ENCODE results near the gene KIF15. TPM values are rescaled to one million over a fixed set of nuclear protein-coding genes. Genes with fewer than 3 reads are reported as not detected.

Gene KIF15
- total RNA-seq, 1 experiment from 2014 or later, result 21.9 TPM

DNA sequence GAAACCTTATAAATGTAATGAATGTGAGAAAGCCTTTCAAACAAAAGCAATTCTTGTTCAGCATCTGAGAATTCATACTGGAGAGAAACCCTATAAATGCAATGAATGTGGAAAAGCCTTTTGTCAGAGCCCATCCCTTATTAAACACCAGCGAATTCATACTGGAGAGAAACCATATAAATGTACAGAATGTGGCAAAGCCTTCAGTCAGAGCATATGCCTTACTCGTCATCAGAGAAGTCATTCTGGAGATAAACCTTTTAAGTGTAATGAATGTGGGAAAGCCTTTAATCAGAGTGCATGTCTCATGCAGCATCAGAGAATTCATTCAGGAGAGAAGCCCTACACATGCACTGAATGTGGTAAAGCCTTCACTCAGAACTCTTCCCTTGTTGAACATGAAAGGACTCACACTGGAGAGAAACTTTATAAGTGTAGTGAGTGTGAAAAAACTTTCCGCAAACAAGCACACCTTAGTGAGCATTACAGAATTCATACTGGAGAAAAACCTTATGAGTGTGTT is 26.9 kb upstream of the KIF15 start:
- H3K27me3 ChIP-seq (replicated peaks; ENCODE audit: insufficient read depth, low read depth, low read length, poor library complexity), result no peaks in the 10 kb centered on the region
- peaks cover 53% of the 10 kb centered on the region for H3K9me3 ChIP-seq (ENCODE audit: low read depth, low read length, poor library complexity, severe bottlenecking)
- intact Hi-C loops (cut with micrococcal nuclease; ENCODE audit: unreplicated experiment), result no loop called here
- POLR2A ChIA-PET (ENCODE audit: low non-redundant PET), result no interaction called here
- no peaks in the 10 kb centered on the region for H3K4me1 ChIP-seq (ENCODE audit: insufficient read depth, low read length, poor library complexity, severe bottlenecking)
- H3K4me3 ChIP-seq (ENCODE audit: low read depth, low read length, poor library complexity, severe bottlenecking), result no peak overlapping the region
- no TSS peak for BruUV-seq (replicated peaks)
- no peak for DNase-seq (ENCODE audit: low spot score)
- no peaks in the 10 kb centered on the region for H3K36me3 ChIP-seq (ENCODE audit: insufficient read depth, low read length, poor library complexity, severe bottlenecking)
- H3K27ac ChIP-seq (ENCODE audit: low read depth, low read length, poor library complexity, severe bottlenecking), result no peak overlapping the region
- CTCF ChIA-PET, result no interaction called here
- TF ChIP-seq, protein P1, sequence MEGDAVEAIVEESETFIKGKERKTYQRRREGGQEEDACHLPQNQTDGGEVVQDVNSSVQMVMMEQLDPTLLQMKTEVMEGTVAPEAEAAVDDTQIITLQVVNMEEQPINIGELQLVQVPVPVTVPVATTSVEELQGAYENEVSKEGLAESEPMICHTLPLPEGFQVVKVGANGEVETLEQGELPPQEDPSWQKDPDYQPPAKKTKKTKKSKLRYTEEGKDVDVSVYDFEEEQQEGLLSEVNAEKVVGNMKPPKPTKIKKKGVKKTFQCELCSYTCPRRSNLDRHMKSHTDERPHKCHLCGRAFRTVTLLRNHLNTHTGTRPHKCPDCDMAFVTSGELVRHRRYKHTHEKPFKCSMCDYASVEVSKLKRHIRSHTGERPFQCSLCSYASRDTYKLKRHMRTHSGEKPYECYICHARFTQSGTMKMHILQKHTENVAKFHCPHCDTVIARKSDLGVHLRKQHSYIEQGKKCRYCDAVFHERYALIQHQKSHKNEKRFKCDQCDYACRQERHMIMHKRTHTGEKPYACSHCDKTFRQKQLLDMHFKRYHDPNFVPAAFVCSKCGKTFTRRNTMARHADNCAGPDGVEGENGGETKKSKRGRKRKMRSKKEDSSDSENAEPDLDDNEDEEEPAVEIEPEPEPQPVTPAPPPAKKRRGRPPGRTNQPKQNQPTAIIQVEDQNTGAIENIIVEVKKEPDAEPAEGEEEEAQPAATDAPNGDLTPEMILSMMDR (conservative IDR thresholded peaks at IDR 0.05; ENCODE audit: low read depth, low read length), result no peak
- TF ChIP-seq EZH2 (IDR thresholded peaks at IDR 0.05; ENCODE audit: borderline replicate concordance, low read depth, low read length, poor library complexity, severe bottlenecking), result no peak

DNA sequence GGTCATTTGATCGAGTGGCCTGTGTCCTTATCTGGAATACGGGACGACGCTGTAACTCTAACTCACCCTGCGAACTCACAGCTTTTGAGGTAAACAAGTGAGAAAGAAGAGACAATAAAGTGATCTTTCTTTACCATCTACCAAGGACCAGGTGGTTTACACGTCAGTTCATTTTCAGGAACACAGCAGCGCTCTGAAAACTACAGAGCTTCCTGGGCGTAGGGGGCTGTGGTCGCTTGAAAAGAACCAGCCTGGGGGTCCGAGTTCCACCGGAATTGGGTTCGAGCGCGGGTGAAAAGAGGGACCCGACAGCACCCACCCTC is 532 bp upstream of the KIF15 start:
- peaks cover 5% of the 10 kb centered on the region for H3K36me3 ChIP-seq (ENCODE audit: insufficient read depth, low read length, poor library complexity, severe bottlenecking)
- intact Hi-C loops (cut with micrococcal nuclease; ENCODE audit: unreplicated experiment), result no loop called here
- no TSS peak for BruUV-seq (replicated peaks)
- ChIA-PET CTCF (interaction anchor here (0.6 kb wide), 1 partner anchor 19 kb away, joined by 3 read pairs; no protein-coding TSS in a partner anchor), POLR2A (ENCODE audit: low non-redundant PET) (no interaction called here)
- peak overlapping the region; percentile 83 for H3K27ac ChIP-seq (ENCODE audit: low read depth, low read length, poor library complexity, severe bottlenecking)
- H3K27me3 ChIP-seq (replicated peaks; ENCODE audit: insufficient read depth, low read depth, low read length, poor library complexity), result no peaks in the 10 kb centered on the region
- peak overlapping the region; percentile 67 for H3K4me3 ChIP-seq (ENCODE audit: low read depth, low read length, poor library complexity, severe bottlenecking)
- no peaks in the 10 kb centered on the region for H3K4me1 ChIP-seq (ENCODE audit: insufficient read depth, low read length, poor library complexity, severe bottlenecking)
- peaks cover 7% of the 10 kb centered on the region for H3K9me3 ChIP-seq (ENCODE audit: low read depth, low read length, poor library complexity, severe bottlenecking)
- no peak for DNase-seq (ENCODE audit: low spot score)
- TF ChIP-seq EZH2 (IDR thresholded peaks at IDR 0.05; ENCODE audit: borderline replicate concordance, low read depth, low read length, poor library complexity, severe bottlenecking), result no peak
- TF ChIP-seq, protein P1 (conservative IDR thresholded peaks at IDR 0.05; ENCODE audit: low read depth, low read length), result no peak

DNA sequence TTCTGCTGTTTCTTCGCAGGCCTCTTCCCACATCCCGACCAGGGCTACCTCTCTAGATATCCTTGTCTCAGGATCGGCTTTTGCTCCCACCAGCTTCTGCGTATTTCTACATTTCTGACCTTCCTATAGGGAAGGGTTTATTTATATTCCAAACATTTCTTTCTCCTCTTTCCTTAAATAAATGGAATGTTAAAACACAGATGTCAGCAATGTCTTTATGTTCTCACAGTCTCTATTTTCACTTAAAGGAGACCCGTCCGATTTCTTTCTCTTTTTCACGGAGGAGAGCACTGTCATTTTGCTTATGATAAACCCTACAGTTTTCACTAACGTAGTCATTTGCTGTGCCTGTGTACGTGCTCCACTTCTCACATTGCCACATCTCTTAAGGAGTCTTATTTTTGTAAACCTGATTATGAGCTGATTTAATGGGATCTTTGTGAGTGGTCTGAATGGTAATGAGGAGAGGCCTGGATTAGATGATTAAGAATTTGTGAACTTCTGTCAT is 630 bp downstream of the KIF15 start:
- no peaks in the 10 kb centered on the region for H3K27me3 ChIP-seq (replicated peaks; ENCODE audit: insufficient read depth, low read depth, low read length, poor library complexity)
- ChIA-PET POLR2A (ENCODE audit: low non-redundant PET) (no interaction called here), CTCF (no interaction called here)
- H3K4me1 ChIP-seq (ENCODE audit: insufficient read depth, low read length, poor library complexity, severe bottlenecking), result no peaks in the 10 kb centered on the region
- peaks cover 7% of the 10 kb centered on the region for H3K9me3 ChIP-seq (ENCODE audit: low read depth, low read length, poor library complexity, severe bottlenecking)
- H3K36me3 ChIP-seq (ENCODE audit: insufficient read depth, low read length, poor library complexity, severe bottlenecking), result peaks cover 10% of the 10 kb centered on the region
- DNase-seq (ENCODE audit: low spot score), result no peak
- peak overlapping the region; percentile 67 for H3K4me3 ChIP-seq (ENCODE audit: low read depth, low read length, poor library complexity, severe bottlenecking)
- peak overlapping the region; percentile 83 for H3K27ac ChIP-seq (ENCODE audit: low read depth, low read length, poor library complexity, severe bottlenecking)
- no TSS peak for BruUV-seq (replicated peaks)
- TF ChIP-seq, protein P1 (conservative IDR thresholded peaks at IDR 0.05; ENCODE audit: low read depth, low read length), result no peak
- no peak for TF ChIP-seq EZH2 (IDR thresholded peaks at IDR 0.05; ENCODE audit: borderline replicate concordance, low read depth, low read length, poor library complexity, severe bottlenecking)
- intact Hi-C loops (cut with micrococcal nuclease; ENCODE audit: unreplicated experiment), result no loop called here

All from A673 (cell line).